Neural cell (in vitro differentiated cells): ENCODE measurements around the gene DDX25. TPM values are rescaled to one million over a fixed set of nuclear protein-coding genes. Genes with fewer than 3 reads are reported as not detected.

ENCODE experiments used
- H2AFZ ChIP-seq: fragments of 200-600, 300-800 bp; sonication (generic), shearing (Covaris generic); 2 replicates; pipeline ENCODE4 v1.6.0; 2014; ENCODE audit warnings: low read depth, mild to moderate bottlenecking, antibody characterized with exemption, low read length, moderate library complexity
- H3F3A ChIP-seq: fragments of 200-600 bp; shearing (Covaris generic); 2 replicates; pipeline ENCODE4 v1.6.1; 2016; ENCODE audit warnings: mild to moderate bottlenecking, moderate library complexity, mixed read lengths, antibody characterized with exemption, low read length; ENCODE audit not compliant: insufficient read depth, poor library complexity, severe bottlenecking
- H3K27ac ChIP-seq: fragments of 200-600, 300-800 bp; sonication (generic), shearing (Covaris generic); 2 replicates; pipeline ENCODE4 v1.5.1; 2014; ENCODE audit warnings: mild to moderate bottlenecking, low read length, moderate library complexity
- H3K27me3 ChIP-seq: fragments of 300-800, 200-600 bp; sonication (generic), shearing (Covaris generic); 2 replicates; pipeline ENCODE4 v1.6.0; 2014; ENCODE audit warnings: mild to moderate bottlenecking, low read depth, low read length, moderate library complexity; ENCODE audit not compliant: insufficient read depth
- H3K36me3 ChIP-seq: fragments of 300-800, 200-600 bp; sonication (generic), shearing (Covaris generic); 2 replicates; pipeline ENCODE4 v1.5.1; 2014; ENCODE audit warnings: mild to moderate bottlenecking, antibody characterized with exemption, low read length, moderate library complexity; ENCODE audit not compliant: insufficient read depth
- H3K4me2 ChIP-seq: fragments of 300-800, 200-600 bp; sonication (generic), shearing (Covaris generic); 2 replicates; pipeline ENCODE4 v1.6.0; 2014; ENCODE audit warnings: mild to moderate bottlenecking, low read length
- H3K4me3 ChIP-seq: fragments of 300-800, 200-600 bp; sonication (generic), shearing (Covaris generic); 2 replicates; pipeline ENCODE4 v1.5.1; 2014; ENCODE audit warnings: mild to moderate bottlenecking, low read length, moderate library complexity
- H3K79me2 ChIP-seq: fragments of 200-600 bp; shearing (Covaris generic); replicated peaks from 2 replicates; pipeline ENCODE4 v1.6.0; 2014; ENCODE audit warnings: mild to moderate bottlenecking, low read length, moderate library complexity; ENCODE audit not compliant: insufficient read depth
- H3K9ac ChIP-seq: fragments of 300-800, 200-600 bp; sonication (generic), shearing (Covaris generic); 2 replicates; pipeline ENCODE4 v1.6.1; 2016; ENCODE audit warnings: mild to moderate bottlenecking, low read length, mixed read lengths
- H3K9me2 ChIP-seq: fragments of 200-600 bp; shearing (Covaris generic); 2 replicates; pipeline ENCODE4 v1.6.1; 2016; ENCODE audit warnings: mild to moderate bottlenecking, low read length, mixed read lengths; ENCODE audit not compliant: insufficient read depth
- H3K9me3 ChIP-seq: fragments of 200-600, 300-800 bp; sonication (generic), shearing (Covaris generic); 2 replicates; pipeline ENCODE4 v1.6.1; 2016; ENCODE audit warnings: mild to moderate bottlenecking, mixed run types, low read length, moderate library complexity, mixed read lengths
- H4K20me1 ChIP-seq: fragments of 200-600 bp; shearing (Covaris generic); 2 replicates; pipeline ENCODE4 v1.6.1; 2016; ENCODE audit warnings: mild to moderate bottlenecking, mixed run types; ENCODE audit not compliant: insufficient read depth
- CTCF ChIP-seq: fragments of 450-650 bp; IDR thresholded peaks from 2 replicates; pipeline ENCODE4 v1.5.1; 2014; ENCODE audit warnings: antibody characterized with exemption, mild to moderate bottlenecking, moderate library complexity; ENCODE audit not compliant: poor library complexity, severe bottlenecking
- EP300 ChIP-seq: fragments of 450-650 bp; conservative IDR thresholded peaks from 2 replicates; pipeline ENCODE4 v1.6.1; 2014; ENCODE audit warnings: antibody characterized with exemption, mild to moderate bottlenecking, moderate library complexity; ENCODE audit not compliant: poor library complexity, severe bottlenecking
- EZH2 ChIP-seq: fragments of 200-600, 300-800 bp; shearing (Covaris generic), sonication (generic); IDR thresholded peaks from 2 replicates; pipeline ENCODE4 v1.6.1; 2014; ENCODE audit warnings: antibody characterized with exemption, low read length, borderline replicate concordance, mild to moderate bottlenecking; ENCODE audit not compliant: insufficient read depth, poor library complexity, severe bottlenecking
- MXI1 ChIP-seq: fragments of 450-650 bp; conservative IDR thresholded peaks from 2 replicates; pipeline ENCODE4 v1.6.1; 2014; ENCODE audit warnings: antibody characterized with exemption, mild to moderate bottlenecking; ENCODE audit not compliant: poor library complexity, severe bottlenecking
- POLR2AphosphoS5 ChIP-seq: IDR thresholded peaks from 2 replicates; pipeline ENCODE4 v1.6.1; 2012
- RAD21 ChIP-seq: fragments of 450-650 bp; conservative IDR thresholded peaks from 2 replicates; pipeline ENCODE4 v1.6.1; 2014; ENCODE audit warnings: antibody characterized with exemption, mild to moderate bottlenecking, moderate library complexity
- REST ChIP-seq: IDR thresholded peaks from 2 replicates; pipeline ENCODE4 v1.6.1; 2012; ENCODE audit warnings: borderline replicate concordance
- SMC3 ChIP-seq: fragments of 450-650 bp; conservative IDR thresholded peaks from 2 replicates; pipeline ENCODE4 v1.6.1; 2014; ENCODE audit warnings: antibody characterized with exemption, mild to moderate bottlenecking, moderate library complexity; ENCODE audit not compliant: poor library complexity
- TAF1 ChIP-seq: IDR thresholded peaks from 2 replicates; pipeline ENCODE4 v1.6.1; 2012; ENCODE audit warnings: low read depth
- polyA plus RNA-seq: library from polyadenylated mRNA; depleted of rRNA; stranded (reverse); fragments of >200 nt; gene quantifications from 2 replicates; pipeline ENCODE4 v1.2.3, GENCODE V29; 2014

DDX25 gene
- polyA plus RNA-seq, 1 donor from 2014 or later = 66.4 TPM

- TF ChIP-seq EP300 (no peak), TAF1 (no peak), CTCF (no peak), MXI1 (no peak), POLR2AphosphoS5 (no peak), RAD21 (no peak), REST (no peak), SMC3 (no peak)
- Histone ChIP-seq H3K9ac (no peak overlapping the region), H2AFZ (no peak overlapping the region), H4K20me1 (no peaks in the 10 kb centered on the region), H3K36me3 (peaks cover 15% of the 10 kb centered on the region), H3F3A (no peaks in the 10 kb centered on the region), H3K4me2 (no peak overlapping the region), H3K9me2 (no peaks in the 10 kb centered on the region), H3K9me3 (no peaks in the 10 kb centered on the region), H3K4me3 (no peak overlapping the region), H3K27ac (no peak overlapping the region), H3K79me2 (no peaks in the 10 kb centered on the region), H3K27me3 (no peaks in the 10 kb centered on the region)
These were observed 55.2 kb downstream of the DDX25 start for GRCh38 chr11:125959511-125959910.

GRCh38 chr11:125959931-125960330 is 55.6 kb downstream of the DDX25 start:
- Histone ChIP-seq H3K4me2 (no peak overlapping the region), H2AFZ (no peak overlapping the region), H3F3A (no peaks in the 10 kb centered on the region), H3K79me2 (no peaks in the 10 kb centered on the region), H3K9ac (no peak overlapping the region), H3K27ac (no peak overlapping the region), H3K9me2 (no peaks in the 10 kb centered on the region), H4K20me1 (no peaks in the 10 kb centered on the region), H3K9me3 (no peaks in the 10 kb centered on the region), H3K27me3 (no peaks in the 10 kb centered on the region), H3K36me3 (peaks cover 15% of the 10 kb centered on the region), H3K4me3 (no peak overlapping the region)
- TF ChIP-seq POLR2AphosphoS5 (no peak), EP300 (no peak), CTCF (no peak), TAF1 (no peak), EZH2 (no peak), SMC3 (no peak), MXI1 (no peak), RAD21 (no peak), REST (no peak)
